HK-2 (cell line): ENCODE data around the gene S100A12.
A peak's percentile ranks its signal among the peaks of the same experiment; 100 is the strongest.
"Not testable (repeated sequence)": the region's sequence is repeated elsewhere in the genome, so short reads cannot be mapped to it uniquely, and the experiment has no call there.

Experiments used
- DNase-seq: peaks from one replicate; pipeline ENCODE4 v3.0.0-alpha.2; 2018; ENCODE audit not compliant: unreplicated experiment

Gene S100A12

GRCh38 chr1:153353226-153353947, 22.0 kb downstream of the S100A12 start:
- DNase-seq = no peak

DNA sequence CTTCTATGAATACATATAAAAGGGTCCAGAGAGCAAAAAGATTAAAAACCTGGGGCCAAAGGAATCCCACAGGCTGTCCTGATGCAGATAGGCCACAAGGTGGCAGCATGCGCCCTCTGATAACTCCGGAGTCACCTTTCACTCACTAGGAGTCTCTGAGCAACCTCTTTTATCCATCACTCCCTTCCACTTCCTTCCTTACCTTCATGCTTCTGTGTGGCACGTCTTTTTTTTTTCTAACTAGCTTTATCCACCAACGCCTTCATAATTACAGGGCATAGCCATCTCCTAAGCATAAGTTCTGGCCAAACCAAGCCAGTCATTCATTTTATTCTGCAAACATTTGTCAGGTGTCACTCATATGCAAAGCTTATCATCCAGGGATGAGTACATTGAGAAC, 22.9 kb downstream of the S100A12 start:
- DNase-seq = peak; percentile 50

- no peak for DNase-seq
Measured at GRCh38 chr1:153350321-153350957, 25.0 kb downstream of the S100A12 start.

GRCh38 chr1:153349363-153350320, 25.8 kb downstream of the S100A12 start:
- DNase-seq = no peak

- no peak for DNase-seq
Measured at GRCh38 chr1:153348511-153349362, 26.7 kb downstream of the S100A12 start, which contains the start of gene PGLYRP4. TSS of gene PGLYRP4 (minus strand) at chr1:153348841. CDS start at chr1:153347932, 909 bp downstream.

DNA sequence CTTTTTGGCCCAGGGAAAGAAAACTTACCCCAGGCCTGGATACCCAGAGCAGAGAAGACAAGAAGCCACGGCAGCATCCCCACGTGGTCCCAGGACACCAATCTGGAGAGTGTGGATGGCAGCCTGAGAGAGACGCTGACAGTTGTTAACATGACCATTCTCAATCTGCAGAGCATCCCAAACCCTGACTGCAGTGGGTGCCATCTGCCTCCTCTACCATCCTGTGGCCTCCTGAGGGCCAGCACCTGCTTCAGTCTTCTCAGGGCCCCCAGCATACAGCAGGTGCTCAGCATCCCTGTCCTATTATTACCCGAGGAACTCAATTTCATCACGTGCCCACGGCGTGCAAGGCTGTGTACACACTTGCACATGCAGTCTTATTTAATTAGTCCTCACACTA, 27.6 kb downstream of the S100A12 start:
- DNase-seq = no peak

GRCh38 chr1:153347049-153347448, 28.4 kb downstream of the S100A12 start:
- DNase-seq = not testable (repeated sequence)

GRCh38 chr1:153346077-153346723, 29.2 kb downstream of the S100A12 start:
- no peak for DNase-seq

GRCh38 chr1:153345187-153346076, 30.0 kb downstream of the S100A12 start:
- no peak for DNase-seq

DNA sequence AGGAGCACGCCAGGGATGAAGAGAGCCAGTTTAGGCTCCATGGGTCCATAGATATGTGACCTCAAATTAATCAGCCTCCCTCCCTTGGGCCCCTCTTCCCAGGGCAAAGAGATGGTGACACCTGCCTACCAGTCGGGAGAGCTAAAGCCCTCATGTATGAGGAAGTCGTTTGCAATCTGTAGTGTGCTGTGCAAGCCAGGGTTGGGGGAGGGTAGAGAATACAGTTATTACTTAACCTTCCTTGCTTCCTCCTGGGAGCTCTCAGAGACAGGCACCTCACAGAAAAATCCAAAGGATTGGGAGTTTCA, 30.7 kb downstream of the S100A12 start:
- no peak for DNase-seq

GRCh38 chr1:153343811-153344717, 31.4 kb downstream of the S100A12 start:
- DNase-seq = no peak

GRCh38 chr1:153343040-153343681, 32.3 kb downstream of the S100A12 start:
- no peak for DNase-seq

- DNase-seq = no peak
Measured at GRCh38 chr1:153342178-153342577, 33.2 kb downstream of the S100A12 start.

DNA sequence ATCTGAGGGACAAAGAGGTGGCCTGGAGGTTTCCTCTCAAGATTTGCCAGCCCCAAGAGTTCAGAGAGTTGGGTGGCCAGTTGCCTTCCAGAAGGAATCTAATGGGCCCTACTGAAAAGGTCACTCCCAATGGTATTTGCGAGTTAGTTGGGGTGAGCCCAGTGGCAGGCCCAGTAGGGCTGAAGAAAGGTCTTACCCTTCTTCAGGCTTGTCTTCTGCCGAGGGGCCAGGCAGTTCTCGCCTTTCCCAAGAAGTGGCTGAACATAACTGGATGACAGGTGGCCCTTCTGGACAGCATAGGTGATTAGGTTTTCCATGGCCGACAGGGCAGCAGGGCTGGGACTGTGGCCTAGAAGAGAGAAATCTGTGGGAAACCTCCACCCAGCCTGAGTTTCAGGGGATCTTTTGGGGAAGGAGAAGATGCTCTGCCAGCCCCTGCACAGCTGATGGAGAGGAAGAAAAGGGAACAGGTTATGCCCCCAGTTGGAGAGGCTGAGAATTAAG, 33.9 kb downstream of the S100A12 start:
- no peak for DNase-seq

- no peak for DNase-seq
Measured at GRCh38 chr1:153340356-153340755, 35.1 kb downstream of the S100A12 start.

DNA sequence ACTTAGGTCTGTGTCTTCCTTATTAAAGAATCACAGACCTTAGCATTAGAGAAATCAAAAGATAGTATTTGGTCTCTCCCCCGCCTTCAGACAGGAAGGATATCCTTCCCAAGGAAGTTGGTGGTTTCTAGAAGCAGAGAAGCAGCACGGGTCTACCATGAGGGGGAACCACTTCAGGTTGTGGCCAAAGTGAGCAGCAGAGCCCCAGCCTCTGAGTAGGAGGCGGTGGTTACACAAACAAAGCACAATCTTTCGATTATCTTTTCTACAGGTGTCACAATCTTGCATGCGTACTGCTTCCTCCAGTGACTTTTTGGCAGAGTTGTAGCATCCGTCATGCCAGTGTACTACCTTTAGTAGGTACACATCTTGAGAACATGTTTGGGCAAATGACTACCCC, 35.6 kb downstream of the S100A12 start:
- DNase-seq = no peak

DNA sequence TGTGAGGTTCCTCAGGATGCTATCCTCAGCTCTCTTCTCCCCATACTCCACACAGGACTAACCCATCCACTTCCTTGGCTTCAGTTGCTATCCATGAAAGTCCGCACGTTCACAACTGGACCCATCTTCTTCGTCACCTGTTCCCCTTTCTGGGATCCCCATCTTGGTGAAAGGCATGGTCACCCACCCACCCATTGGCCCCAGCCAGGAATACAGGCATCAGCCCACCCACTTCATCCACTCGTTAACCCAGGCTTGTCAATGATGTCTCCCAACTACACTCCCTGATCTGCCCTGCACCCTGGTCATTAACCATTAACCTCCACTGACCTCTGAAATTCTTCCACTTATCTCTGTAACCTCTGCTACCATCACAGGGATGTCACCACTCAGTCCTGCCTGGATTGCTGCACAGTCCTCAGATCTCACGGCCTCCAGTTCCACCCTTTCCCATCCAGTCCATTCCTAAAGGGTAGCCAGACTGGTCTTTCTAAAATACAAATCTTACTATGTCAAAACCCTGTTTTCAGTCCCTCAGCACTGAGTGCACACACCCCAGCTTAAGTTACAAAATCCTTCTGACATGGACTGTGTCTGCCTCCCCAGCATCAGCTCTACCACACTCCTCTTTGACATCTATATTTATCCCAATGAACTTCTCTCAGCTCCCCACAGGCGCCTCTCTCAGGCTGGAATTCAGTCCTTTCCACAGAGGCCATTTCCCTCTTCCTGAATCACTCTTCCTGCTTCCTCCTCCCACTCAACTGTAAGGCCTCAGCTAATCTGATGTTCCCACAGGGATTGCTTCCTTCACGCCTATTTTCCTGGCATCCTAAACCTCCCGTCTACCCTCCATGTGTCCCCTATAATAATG, 37.2 kb downstream of the S100A12 start:
- no peak for DNase-seq
